K562 (cell line): Measurements from ENCODE around the gene NEB. TPM values are rescaled to one million over a fixed set of nuclear protein-coding genes. Genes with fewer than 3 reads are reported as not detected.

Source experiments
- ATAC-seq: fragments of 200-7000 bp; cut with Tn5 transposase; 3 replicates; pipeline ENCODE4 v1.9.1; 2020; ENCODE audit warnings: moderate library complexity
- BruUV-seq: library from RNA; stranded (reverse); fragments of 400-500 nt; replicated peaks from 2 replicates; lab custom pipeline; 2021; lab: Mats Ljungman, UMichigan
- CTCF ChIA-PET: fragments of 300-600 bp; formaldehyde crosslinking; extraction: SDS; loops from one replicate; lab custom pipeline; 2021; ENCODE audit warnings: low intra/inter-chr PET ratio; lab: Yijun Ruan, JAX
- POLR2A ChIA-PET: fragments of 300-600, 350-650 bp; sonication (Branson Sonifier 250); formaldehyde crosslinking; extraction: SDS; loops from one replicate; lab custom pipeline; 2021; ENCODE audit warnings: antibody characterized with exemption, inconsistent platforms; lab: Yijun Ruan, JAX
- DNase-seq, 4 experiments: peaks; one replicate each; pipeline versions ENCODE4 v3.0.0 to v3.0.0-alpha.2; 2011 to 2018; ENCODE audit warnings: low spot score in 3 of 4, mixed read lengths in 3 of 4; ENCODE audit errors: extremely low read depth in 1 of 4
- FAIRE-seq: peaks from 2 replicates; lab custom pipeline; 2011; peaks lifted over from hg19 to GRCh38; lab: Jason Lieb, UNC
- H2AFZ ChIP-seq: 2 replicates; pipeline ENCODE4 v1.6.0; 2011; ENCODE audit warnings: low read depth, low read length, control low read depth, inconsistent platforms
- H3K27ac ChIP-seq: fragments of 200-600 bp; 3 replicates; pipeline ENCODE4 v1.8.0; 2011; ENCODE audit warnings: low read depth, mild to moderate bottlenecking, control low read depth, inconsistent platforms, low read length, moderate library complexity, mixed read lengths; ENCODE audit errors: extremely low read depth
- H3K27me3 ChIP-seq, 2 experiments: fragments of 300-600 bp in 1 of 2; 2 replicates in 1 of 2; 3 replicates in 1 of 2; pipeline versions ENCODE4 v1.6.0 to v1.8.0; 2011; ENCODE audit warnings: inconsistent platforms in 2 of 2, low read length in 2 of 2, mild to moderate bottlenecking in 1 of 2, mixed read lengths in 1 of 2, moderate library complexity in 1 of 2; ENCODE audit not compliant: control insufficient read depth in 2 of 2, insufficient read depth in 2 of 2
- H3K36me3 ChIP-seq: fragments of 300-600 bp; 3 replicates; pipeline ENCODE4 v1.8.0; 2011; ENCODE audit warnings: mild to moderate bottlenecking, low read length, inconsistent platforms; ENCODE audit not compliant: control insufficient read depth, insufficient read depth
- H3K4me1 ChIP-seq, 2 experiments: fragments of 200-600 bp in 1 of 2; replicated peaks in 1 of 2; 2 replicates in 1 of 2; 3 replicates in 1 of 2; pipeline versions ENCODE4 v1.5.1 to v1.8.0; 2011; ENCODE audit warnings: inconsistent platforms in 2 of 2, low read length in 2 of 2, mild to moderate bottlenecking in 1 of 2, mixed read lengths in 1 of 2, moderate library complexity in 1 of 2; ENCODE audit not compliant: control insufficient read depth in 2 of 2, insufficient read depth in 2 of 2
- H3K4me2 ChIP-seq: 2 replicates; pipeline ENCODE4 v1.6.1; 2011; ENCODE audit warnings: low read length, control low read depth, inconsistent platforms, mixed read lengths; ENCODE audit not compliant: insufficient read depth
- H3K4me3 ChIP-seq: fragments of 200-600 bp; sonication (generic), shearing (Covaris generic); 2 replicates; pipeline ENCODE4 v1.5.1; 2016; ENCODE audit warnings: control low read depth, inconsistent platforms
- H3K79me2 ChIP-seq: fragments of 200-600 bp; 3 replicates; pipeline ENCODE4 v1.8.0; 2011; ENCODE audit warnings: low read length, inconsistent platforms; ENCODE audit not compliant: control insufficient read depth, insufficient read depth
- H3K9ac ChIP-seq, 2 experiments: 2 replicates each; pipeline versions ENCODE4 v1.6.0 to v1.6.1; 2011; ENCODE audit warnings: low read depth in 2 of 2, low read length in 2 of 2, control low read depth in 1 of 2, inconsistent platforms in 1 of 2, mild to moderate bottlenecking in 1 of 2, mixed read lengths in 1 of 2; ENCODE audit not compliant: insufficient read depth in 1 of 2
- H3K9me1 ChIP-seq: one replicate; pipeline ENCODE4 v1.6.0; 2011; ENCODE audit warnings: inconsistent platforms, mild to moderate bottlenecking, low read length, moderate library complexity; ENCODE audit not compliant: control insufficient read depth, insufficient read depth
- H3K9me3 ChIP-seq: replicated peaks from 2 replicates; pipeline ENCODE4 v1.5.1; 2011; ENCODE audit warnings: low read depth, low read length, inconsistent platforms; ENCODE audit not compliant: control insufficient read depth, insufficient read depth
- H4K20me1 ChIP-seq: replicated peaks from 2 replicates; pipeline ENCODE4 v1.6.1; 2011; ENCODE audit warnings: low read length, inconsistent platforms, mixed read lengths; ENCODE audit not compliant: control insufficient read depth, insufficient read depth
- BHLHE40 ChIP-seq: IDR thresholded peaks from 2 replicates; pipeline ENCODE4 v1.6.1; 2011; ENCODE audit warnings: low read length, improper control_type of control experiment
- BRF1 ChIP-seq: IDR thresholded peaks from 3 replicates; pipeline ENCODE4 v1.6.1; 2011; ENCODE audit warnings: borderline replicate concordance, mild to moderate bottlenecking; ENCODE audit not compliant: insufficient read length; ENCODE audit errors: extremely low read depth
- CBX1 ChIP-seq: sonication (generic); IDR thresholded peaks from 2 replicates; pipeline ENCODE4 v1.6.1; 2016; ENCODE audit warnings: antibody characterized with exemption, low read depth, mild to moderate bottlenecking
- CCAR2 ChIP-seq: fragments of 200-400 bp; formaldehyde crosslinking; IDR thresholded peaks from 2 replicates; pipeline ENCODE4 v1.6.1; 2017; ENCODE audit warnings: mild to moderate bottlenecking, low read depth, low read length
- CHD4 ChIP-seq: fragments of 200-600 bp; sonication (generic); IDR thresholded peaks from 3 replicates; pipeline ENCODE4 v1.6.1; 2012; ENCODE audit warnings: low read depth, mild to moderate bottlenecking, mixed read lengths, low read length, inconsistent platforms; ENCODE audit not compliant: insufficient read depth, insufficient replicate concordance, poor library complexity, severe bottlenecking
- ETV5 ChIP-seq: sonication (generic); formaldehyde crosslinking; IDR thresholded peaks from 2 replicates; pipeline ENCODE4 v1.4.0; 2020; ENCODE audit warnings: low read depth, mild to moderate bottlenecking, missing genetic modification reagents
- FOXA3 ChIP-seq, 2 experiments: fragments of 450-650 bp in 1 of 2; sonication (generic) in 1 of 2; formaldehyde crosslinking; IDR thresholded peaks in 1 of 2; conservative IDR thresholded peaks in 1 of 2; 2 replicates each; pipeline versions ENCODE4 v1.4.0 to v1.8.0; 2020 to 2022; ENCODE audit warnings: mild to moderate bottlenecking in 2 of 2, missing genetic modification reagents in 1 of 2
- IFI16 ChIP-seq: fragments of 250-450 bp; sonication (Bioruptor Pico); IDR thresholded peaks from 2 replicates; pipeline ENCODE4 v2.1.2; 2022; ENCODE audit warnings: mild to moderate bottlenecking, inconsistent platforms
- MCM7 ChIP-seq, 2 experiments: fragments of 450-650 bp; IDR thresholded peaks; 2 replicates each; pipeline ENCODE4 v1.6.1; 2016 to 2018
- MYC ChIP-seq, 2 experiments: fragments of 250-450 bp in 1 of 2; sonication (Bioruptor Pico) in 1 of 2; IDR thresholded peaks; 2 replicates each; pipeline versions ENCODE4 v1.5.1 to v1.6.1; 2012 to 2021; ENCODE audit warnings: low read depth in 2 of 2, borderline replicate concordance in 1 of 2, improper control_type of control experiment in 1 of 2, low read length in 1 of 2, mild to moderate bottlenecking in 1 of 2, moderate library complexity in 1 of 2
- POU5F1 ChIP-seq: fragments of 150-350 bp; IDR thresholded peaks from 2 replicates; pipeline ENCODE4 v1.6.1; 2014; ENCODE audit warnings: borderline replicate concordance, low read length, low read depth, mild to moderate bottlenecking; ENCODE audit not compliant: partially characterized antibody
- PRMT5 ChIP-seq: sonication (generic); formaldehyde crosslinking; IDR thresholded peaks from 2 replicates; pipeline ENCODE4 v1.5.0; 2020; ENCODE audit warnings: missing genetic modification reagents
- PYGO2 ChIP-seq: fragments of 450-650 bp; IDR thresholded peaks from 2 replicates; pipeline ENCODE4 v1.6.1; 2016; ENCODE audit warnings: mild to moderate bottlenecking, missing genetic modification characterization, moderate library complexity, missing compliant biosample characterization
- SMAD2 ChIP-seq: fragments of 150-350 bp; IDR thresholded peaks from 2 replicates; pipeline ENCODE4 v1.6.1; 2014; ENCODE audit warnings: low read depth, mild to moderate bottlenecking, low read length
- SMAD4 ChIP-seq: fragments of 250-450 bp; sonication (Bioruptor Pico); conservative IDR thresholded peaks from 2 replicates; pipeline ENCODE4 v1.8.0; 2021; ENCODE audit warnings: inconsistent platforms, mild to moderate bottlenecking, moderate library complexity
- SMARCC2 ChIP-seq: fragments of 450-650 bp; IDR thresholded peaks from 2 replicates; pipeline ENCODE4 v1.6.1; 2017; ENCODE audit warnings: antibody characterized with exemption, moderate library complexity, mild to moderate bottlenecking, low read depth
- SPI1 ChIP-seq: IDR thresholded peaks from 2 replicates; pipeline ENCODE4 v1.6.1; 2011; ENCODE audit warnings: low read depth, low read length, control low read depth, borderline replicate concordance
- TCF15 ChIP-seq: fragments of 250-450 bp; sonication (Bioruptor Pico); IDR thresholded peaks from 2 replicates; pipeline ENCODE4 v1.8.0; 2022; ENCODE audit warnings: moderate library complexity, mild to moderate bottlenecking, inconsistent platforms
- ZBTB5 ChIP-seq: fragments of 450-650 bp; IDR thresholded peaks from 2 replicates; pipeline ENCODE4 v1.6.1; 2017; ENCODE audit warnings: antibody characterized with exemption
- ZNF184 ChIP-seq: sonication (generic); formaldehyde crosslinking; IDR thresholded peaks from 2 replicates; pipeline ENCODE4 v1.5.0; 2020; ENCODE audit warnings: missing genetic modification reagents
- ZNF445 ChIP-seq: fragments of 250-450 bp; sonication (Bioruptor Pico); IDR thresholded peaks from 2 replicates; pipeline ENCODE4 v1.4.0; 2020; ENCODE audit warnings: low read depth, mild to moderate bottlenecking, moderate library complexity
- ZNF699 ChIP-seq: fragments of 250-450 bp; sonication (Bioruptor Pico); IDR thresholded peaks from 2 replicates; pipeline ENCODE4 v1.8.0; 2021; ENCODE audit warnings: mild to moderate bottlenecking, moderate library complexity; ENCODE audit not compliant: insufficient replicate concordance
- WGBS: fragments of 100-300 bp; shearing (Covaris generic); methylation state at CpG from one replicate; pipeline ENCODE4 v1.1.6; 2016; ENCODE audit warnings: low coverage, mixed read lengths; ENCODE audit not compliant: insufficient coverage; ENCODE audit errors: missing lambda C conversion rate; 5-methylcytosine and 5-hydroxymethylcytosine counted together
- in situ Hi-C: fragments of 300-500 bp; cut with MboI; formaldehyde crosslinking; loops from 4 replicates; pipeline ENCODE4 v1.15.0; 2018; ENCODE audit warnings: inconsistent platforms, mixed read lengths
- intact Hi-C: fragments of 100-400 bp; cut with micrococcal nuclease; formaldehyde crosslinking; loops from 2 replicates; pipeline ENCODE4 v1.14.2; 2022
- polyA plus RNA-seq, 8 experiments: library from polyadenylated mRNA; depleted of rRNA in 4 of 8; stranded (reverse) in 5 of 8; unstranded in 3 of 8; fragments of >200 nt; fragmentation: Nextera tagmentation in 2 of 8; fragmentation: Illumina TruSeq in 1 of 8; extraction: Ambion mirVana in 2 of 8; extraction: Trizol in 1 of 8; gene quantifications; 2 replicates each; pipeline versions ENCODE4 v1.2.1 to v1.2.3, GENCODE V29; 2011 to 2014; ENCODE audit warnings: inconsistent platforms in 1 of 8, missing spikeins in 1 of 8
- total RNA-seq, 7 experiments: library from RNA; depleted of rRNA in 6 of 7; stranded (reverse); fragments of >200 nt in 6 of 7; fragmentation: Illumina TruSeq in 2 of 7; extraction: Trizol in 2 of 7; gene quantifications; 2 replicates each; pipeline versions ENCODE4 v1.2.1 to v1.2.3, GENCODE V29; 2011 to 2021; ENCODE audit warnings: low replicate concordance in 1 of 7

The NEB gene
- total and polyA plus RNA-seq, 9 of the 15 experiments (the other 6 are each of a cell fraction or from before 2014, with no cell fraction given): 1.7 to 3.8 (median 2.9) TPM

DNA sequence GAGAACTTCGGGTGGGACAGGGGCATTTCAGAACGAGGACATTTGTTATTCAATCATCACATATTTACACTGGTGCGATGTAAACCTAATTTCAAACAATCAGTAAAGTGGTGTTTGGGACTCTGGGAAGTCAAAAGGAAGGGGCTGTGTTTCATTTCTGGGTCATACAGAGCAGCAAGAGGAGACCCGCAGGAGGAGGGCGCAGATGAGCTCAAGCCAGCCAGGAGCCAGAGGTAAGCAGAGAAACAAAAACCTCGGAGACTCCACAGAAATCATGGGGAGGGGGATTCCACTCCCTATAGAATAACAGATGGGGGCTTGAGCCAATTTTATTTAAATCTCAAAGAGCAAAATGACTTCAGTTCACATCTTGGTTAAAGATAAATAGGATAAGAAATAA is 55.4 kb downstream of the NEB start (continued):
- no peak for TF ChIP-seq PYGO2 (tag)
- TF ChIP-seq ZNF445 (CRISPR knock-in tag): no peak
- no peak for TF ChIP-seq SMARCC2
- TF ChIP-seq MCM7 (IDR thresholded peaks at IDR 0.05): no peak
- no peak for TF ChIP-seq SPI1
- TF ChIP-seq ZNF184 (CRISPR knock-in tag): no peak

DNA sequence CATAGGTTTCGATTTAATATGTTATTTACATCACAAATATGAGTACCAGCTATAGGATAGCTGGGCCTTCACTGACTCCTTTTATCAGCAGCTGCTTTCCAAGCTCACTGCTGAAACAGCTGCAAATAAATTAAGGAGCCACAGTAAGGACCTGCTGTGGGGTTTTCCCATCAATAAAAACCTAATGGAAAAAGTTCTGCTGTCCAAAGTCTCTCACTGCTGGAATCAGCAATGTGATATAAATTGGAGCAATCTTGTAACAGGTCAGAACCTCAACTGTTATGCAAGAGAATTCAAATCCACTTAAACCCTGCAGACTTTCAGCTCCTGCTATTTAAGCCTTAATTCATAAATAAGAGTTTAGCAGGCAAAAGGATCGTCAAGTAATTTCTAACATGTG is 61.3 kb downstream of the NEB start:
- FAIRE-seq (no peak), ATAC-seq (no peak), DNase-seq (no peak)
- intact Hi-C loops: no loop called here
- ChIA-PET CTCF (no interaction called here), POLR2A (no interaction called here)
- no peaks in the 10 kb centered on the region for H3K9me3 ChIP-seq
- H3K4me1 ChIP-seq: peaks cover 0 to 26% of the 10 kb centered on the region in 2 experiments; a peak in 4 of 5 replicates
- H3K36me3 ChIP-seq: no peaks in the 10 kb centered on the region
- H4K20me1 ChIP-seq: no peaks in the 10 kb centered on the region
- no peaks in the 10 kb centered on the region for H3K27me3 ChIP-seq
- H2AFZ ChIP-seq: no peak overlapping the region
- no peaks in the 10 kb centered on the region for H3K79me2 ChIP-seq
- BruUV-seq: no TSS peak
- H3K9me1 ChIP-seq: no peaks in the 10 kb centered on the region
- H3K4me2 ChIP-seq: no peak overlapping the region
- H3K9ac ChIP-seq: no peak overlapping the region
- no peak overlapping the region for H3K27ac ChIP-seq
- H3K4me3 ChIP-seq: no peak overlapping the region
- WGBS: 28% methylated on average over 2 of the region's 2 CpGs
- in situ Hi-C loops: no loop called here
- TF ChIP-seq CCAR2: no peak
- TF ChIP-seq CHD4: no peak
- TF ChIP-seq CBX1: no peak
- TF ChIP-seq ZBTB5: no peak
- no peak for TF ChIP-seq SMAD4
- no peak for TF ChIP-seq IFI16 (CRISPR knock-in tag)
- no peak for TF ChIP-seq MYC (IDR thresholded peaks at IDR 0.05; ENCODE audit: low read depth, low read length)
- TF ChIP-seq MYC (CRISPR knock-in tag; IDR thresholded peaks at IDR 0.05; ENCODE audit: borderline replicate concordance, low read depth): no peak
- no peak for TF ChIP-seq TCF15 (CRISPR knock-in tag)
- no peak for TF ChIP-seq SMAD2
- no peak for TF ChIP-seq PRMT5 (CRISPR knock-in tag)
- TF ChIP-seq ETV5 (CRISPR knock-in tag): no peak
- TF ChIP-seq FOXA3 (CRISPR knock-in tag; conservative IDR thresholded peaks at IDR 0.05 in 1 of 2, IDR thresholded peaks at IDR 0.05 in 1 of 2): no peak
- TF ChIP-seq BHLHE40: no peak
- TF ChIP-seq POU5F1: no peak
- no peak for TF ChIP-seq BRF1
- no peak for TF ChIP-seq ZNF699 (CRISPR knock-in tag)
